Mucosa of descending colon (tissue), 3 donors: Measurements from ENCODE around the gene NR5A1. TPM values are rescaled to one million over a fixed set of nuclear protein-coding genes. Genes with fewer than 3 reads are reported as not detected.

Experiments
- ATAC-seq: fragments of 200-7000 bp; cut with Tn5 transposase; one replicate; pipeline ENCODE4 v1.9.1; 2020; ENCODE audit warnings: mild to moderate bottlenecking, moderate library complexity
- DNase-seq, 3 donors: peaks; one replicate each; pipeline ENCODE4 v3.0.0-alpha.2; 2020
- H3K36me3 ChIP-seq: fragments of 200-600 bp; one replicate; pipeline ENCODE4 v1.8.0; 2021; ENCODE audit warnings: low read depth, mild to moderate bottlenecking
- H3K4me1 ChIP-seq: fragments of 200-600 bp; one replicate; pipeline ENCODE4 v1.8.0; 2021; ENCODE audit warnings: low read depth, mild to moderate bottlenecking
- H3K4me3 ChIP-seq: fragments of 200-600 bp; one replicate; pipeline ENCODE4 v1.8.0; 2021; ENCODE audit warnings: mild to moderate bottlenecking
- H3K9me3 ChIP-seq: fragments of 200-600 bp; one replicate; pipeline ENCODE4 v1.8.0; 2021; ENCODE audit warnings: mild to moderate bottlenecking
- CTCF ChIP-seq: fragments of 200-600 bp; IDR thresholded peaks from one replicate; pipeline ENCODE4 v1.8.0; 2022; ENCODE audit warnings: antibody characterized with exemption, mild to moderate bottlenecking
- intact Hi-C, 2 donors: fragments of 100-400 bp; cut with DNase I in 1 of 2; cut with micrococcal nuclease in 1 of 2; formaldehyde crosslinking; loops; one replicate each; pipeline versions ENCODE4 v1.11.0 to v1.11.1; 2022; cut with DNase I, micrococcal nuclease
- total RNA-seq, 3 donors: library from RNA; stranded (reverse); fragmentation: NEBNext Ultra II Directional in 2 of 3; extraction: Animal tissue kit (Norgen Biotek cat#: 25700) in 2 of 3; gene quantifications; one replicate each; pipeline versions ENCODE4 v1.2.1 to v1.2.4, GENCODE V29; 2021 to 2023
- donor health status: DM: no; HTN: no; CAD: no; lungs with moderate emphysema.
- donor health status: DM: no; HTN: no; CAD: no.
- donor health status: DM: no; HTN: yes; CAD: no.

The NR5A1 gene
- total RNA-seq, 3 donors from 2014 or later, result 0.12 TPM; not detected in 2

GRCh38 chr9:124501771-124502320 lies 5.4 kb downstream of the NR5A1 start:
- DNase-seq (peak in 1 of 3 donors; percentile 3), ATAC-seq (no peak)
- no peaks in the 10 kb centered on the region for H3K36me3 ChIP-seq
- peaks cover 6% of the 10 kb centered on the region for H3K4me1 ChIP-seq
- H3K9me3 ChIP-seq, result no peaks in the 10 kb centered on the region
- intact Hi-C loops, result no loop called here
- no peak overlapping the region for H3K4me3 ChIP-seq
- TF ChIP-seq CTCF, result no peak

- intact Hi-C loops, result no loop called here
- Histone ChIP-seq H3K4me1 (peaks cover 6% of the 10 kb centered on the region), H3K36me3 (no peaks in the 10 kb centered on the region), H3K9me3 (no peaks in the 10 kb centered on the region), H3K4me3 (no peak overlapping the region)
- ATAC-seq (no peak), DNase-seq (peak in 1 of 3 donors; percentile 16)
- no peak for TF ChIP-seq CTCF
These were observed 6.2 kb downstream of the NR5A1 start for GRCh38 chr9:124500796-124501611.

DNA sequence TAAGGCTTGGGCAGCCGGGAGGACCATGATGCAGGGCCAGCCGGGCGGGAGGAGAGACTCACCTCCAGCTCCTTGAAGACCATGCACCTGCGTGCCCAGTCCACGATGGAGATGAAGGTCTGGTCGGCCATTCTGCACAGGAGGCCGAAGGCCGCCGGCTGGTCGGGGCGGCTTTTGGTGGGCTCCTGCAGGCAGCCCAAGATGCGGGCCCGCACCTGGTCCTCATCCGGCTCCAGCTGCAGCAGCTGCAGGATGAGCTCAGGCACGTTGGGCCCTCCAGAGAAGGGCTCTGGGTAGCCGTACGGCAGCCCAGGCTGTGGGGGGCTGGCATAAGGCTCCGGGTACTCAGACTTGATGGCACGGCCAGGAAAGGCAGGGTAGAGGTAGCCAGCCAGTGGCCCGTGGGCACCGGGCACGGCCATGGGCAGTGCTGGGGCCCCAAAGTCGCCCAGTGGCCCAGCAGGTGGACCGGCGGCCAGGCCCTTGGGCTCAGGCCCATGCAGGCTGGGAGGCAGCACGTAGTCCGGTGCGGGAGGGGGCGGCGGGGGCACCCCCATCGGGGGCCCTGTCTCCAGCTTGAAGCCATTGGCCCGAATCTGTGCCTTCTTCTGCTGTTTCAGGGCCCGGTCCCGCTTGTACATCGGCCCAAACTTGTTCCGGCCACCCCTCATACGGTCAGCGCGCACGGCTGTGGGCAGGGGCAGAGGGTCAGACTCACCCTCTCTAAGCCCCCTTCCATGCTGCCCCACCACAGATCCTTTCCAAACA lies 7.0 kb downstream of the NR5A1 start:
- Histone ChIP-seq H3K9me3 (no peaks in the 10 kb centered on the region), H3K4me1 (peaks cover 6% of the 10 kb centered on the region), H3K4me3 (no peak overlapping the region), H3K36me3 (no peaks in the 10 kb centered on the region)
- no peak for ATAC-seq
- no peak for TF ChIP-seq CTCF
- peak in 2 of 3 donors; percentile 7 to 31 for DNase-seq
- intact Hi-C loops, result no loop called here

DNA sequence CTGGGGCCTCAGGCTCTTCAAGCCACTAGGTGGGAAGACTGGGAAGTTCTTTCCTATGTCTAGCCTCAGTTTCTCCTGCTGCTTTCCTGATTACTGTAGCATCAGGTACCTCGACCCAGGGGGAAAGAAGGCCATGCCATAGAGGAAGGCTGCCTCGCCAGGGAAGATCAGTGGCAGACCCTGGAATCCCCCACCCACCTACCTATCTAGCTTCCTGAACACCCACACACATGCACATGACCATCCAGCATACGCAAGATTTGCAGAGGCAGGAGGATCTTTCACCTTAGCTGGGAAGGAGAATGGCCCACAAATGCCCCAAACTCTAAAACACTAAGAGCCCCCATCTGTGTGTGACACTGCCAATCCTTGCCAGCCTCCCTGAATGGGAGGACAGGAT lies 8.0 kb downstream of the NR5A1 start:
- H3K9me3 ChIP-seq, result no peaks in the 10 kb centered on the region
- peaks cover 4% of the 10 kb centered on the region for H3K4me1 ChIP-seq
- H3K4me3 ChIP-seq, result no peak overlapping the region
- intact Hi-C loops, result no loop called here
- ATAC-seq, result no peak
- no peak for DNase-seq
- TF ChIP-seq CTCF, result no peak
- H3K36me3 ChIP-seq, result no peaks in the 10 kb centered on the region

GRCh38 chr9:124498499-124499146 lies 8.6 kb downstream of the NR5A1 start:
- TF ChIP-seq CTCF, result no peak

More at GRCh38 chr9:124498499-124499146, 8.6 kb downstream of the NR5A1 start:
- H3K9me3 ChIP-seq, result no peaks in the 10 kb centered on the region
- ATAC-seq (no peak), DNase-seq (peak in 1 of 3 donors; percentile 30)
- intact Hi-C loops, result no loop called here
- H3K4me3 ChIP-seq, result no peak overlapping the region
- H3K4me1 ChIP-seq, result peaks cover 1% of the 10 kb centered on the region
- H3K36me3 ChIP-seq, result no peaks in the 10 kb centered on the region
